ENCODE results near the gene TRPM2.

TRPM2 gene

GRCh38 chr21:44441041-44441400, 87.6 kb downstream of the TRPM2 start:
- DNase-seq (ENCODE audit: low read depth) = no peak
- no peak overlapping the region for H3K4me3 ChIP-seq (ENCODE audit: low read depth, low read length)
- no peak for TF ChIP-seq CTCF (conservative IDR thresholded peaks at IDR 0.05; ENCODE audit: low read depth, low read length)

GRCh38 chr21:44441581-44442265, 88.3 kb downstream of the TRPM2 start:
- no peak for DNase-seq (ENCODE audit: low read depth)
- H3K4me3 ChIP-seq (ENCODE audit: low read depth, low read length) = no peak overlapping the region
- no peak for TF ChIP-seq CTCF (conservative IDR thresholded peaks at IDR 0.05; ENCODE audit: low read depth, low read length)

- TF ChIP-seq CTCF (conservative IDR thresholded peaks at IDR 0.05; ENCODE audit: low read depth, low read length) = no peak
- no peak overlapping the region for H3K4me3 ChIP-seq (ENCODE audit: low read depth, low read length)
- no peak for DNase-seq (ENCODE audit: low read depth)
Observed at GRCh38 chr21:44442266-44443125, 89.1 kb downstream of the TRPM2 start.

GRCh38 chr21:44443291-44443890, 90.0 kb downstream of the TRPM2 start:
- H3K4me3 ChIP-seq (ENCODE audit: low read depth, low read length) = no peak overlapping the region
- no peak for DNase-seq (ENCODE audit: low read depth)
- TF ChIP-seq CTCF (conservative IDR thresholded peaks at IDR 0.05; ENCODE audit: low read depth, low read length) = no peak

- TF ChIP-seq CTCF (conservative IDR thresholded peaks at IDR 0.05; ENCODE audit: low read depth, low read length) = no peak
- DNase-seq (ENCODE audit: low read depth) = no peak
- H3K4me3 ChIP-seq (ENCODE audit: low read depth, low read length) = no peak overlapping the region
Observed at GRCh38 chr21:44443891-44444285, 90.5 kb downstream of the TRPM2 start.

GRCh38 chr21:44444286-44444931, 91.0 kb downstream of the TRPM2 start:
- peak; percentile 24 for TF ChIP-seq CTCF (conservative IDR thresholded peaks at IDR 0.05; ENCODE audit: low read depth, low read length)
- no peak for DNase-seq (ENCODE audit: low read depth)
- no peak overlapping the region for H3K4me3 ChIP-seq (ENCODE audit: low read depth, low read length)
